SK-N-SH (cell line): ENCODE results near the gene PRSS56.

Experiments
- CHD2 ChIP-seq: fragments of 150-350 bp; IDR thresholded peaks from 2 replicates; pipeline ENCODE4 v1.6.1; 2018; ENCODE audit warnings: low read length; ENCODE audit not compliant: partially characterized antibody
- GABPA ChIP-seq: IDR thresholded peaks from 2 replicates; pipeline ENCODE4 v1.4.0; 2012; ENCODE audit warnings: low read depth, mild to moderate bottlenecking
- GATA2 ChIP-seq: sonication (generic); formaldehyde crosslinking; IDR thresholded peaks from 2 replicates; pipeline ENCODE4 v1.5.0; 2020; ENCODE audit warnings: mild to moderate bottlenecking, missing genetic modification reagents
- POLR2AphosphoS5 ChIP-seq: IDR thresholded peaks from 2 replicates; pipeline ENCODE4 v1.6.1; 2012; ENCODE audit warnings: low read depth, low read length
- SIN3A ChIP-seq: IDR thresholded peaks from 2 replicates; pipeline ENCODE4 v1.6.1; 2012; ENCODE audit warnings: low read depth, mild to moderate bottlenecking, low read length, moderate library complexity, borderline replicate concordance
- TAF1 ChIP-seq: IDR thresholded peaks from 2 replicates; pipeline ENCODE4 v1.6.1; 2012; ENCODE audit warnings: low read depth, mild to moderate bottlenecking, low read length, moderate library complexity, borderline replicate concordance
- TF ChIP-seq, protein P1 (sequence below): fragments of 200-600 bp; sonication (generic); IDR thresholded peaks from 2 replicates; pipeline ENCODE4 v1.6.1; 2017; ENCODE audit warnings: antibody characterized with exemption, mild to moderate bottlenecking, moderate library complexity
- TF ChIP-seq, protein P2 (sequence below): IDR thresholded peaks from 2 replicates; pipeline ENCODE4 v1.4.0; 2012; ENCODE audit warnings: low read depth, borderline replicate concordance
- TF ChIP-seq, protein P3 (sequence below): IDR thresholded peaks from 2 replicates; pipeline ENCODE4 v1.4.0; 2012; ENCODE audit warnings: low read depth

DNA sequence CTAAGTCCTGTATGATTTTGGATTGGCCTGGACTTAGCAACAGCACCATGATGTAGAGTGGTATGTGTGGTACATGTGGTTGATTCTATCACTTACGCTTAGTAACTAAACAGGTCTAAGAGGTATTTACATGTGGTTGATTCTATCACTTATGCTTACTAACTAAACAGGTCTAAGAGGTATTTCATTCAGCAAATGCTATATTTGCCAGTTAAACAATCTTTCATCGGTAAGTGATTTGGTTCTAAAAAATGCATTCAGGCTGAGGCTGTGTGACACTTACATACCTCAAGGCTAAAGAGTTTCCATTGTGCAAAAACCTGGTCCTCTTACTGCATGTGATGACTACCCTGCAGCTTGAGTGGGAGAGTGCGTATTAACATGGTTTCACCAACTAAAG lies 43.4 kb downstream of the PRSS56 start:
- TF ChIP-seq GABPA = no peak
- TF ChIP-seq, protein P1, sequence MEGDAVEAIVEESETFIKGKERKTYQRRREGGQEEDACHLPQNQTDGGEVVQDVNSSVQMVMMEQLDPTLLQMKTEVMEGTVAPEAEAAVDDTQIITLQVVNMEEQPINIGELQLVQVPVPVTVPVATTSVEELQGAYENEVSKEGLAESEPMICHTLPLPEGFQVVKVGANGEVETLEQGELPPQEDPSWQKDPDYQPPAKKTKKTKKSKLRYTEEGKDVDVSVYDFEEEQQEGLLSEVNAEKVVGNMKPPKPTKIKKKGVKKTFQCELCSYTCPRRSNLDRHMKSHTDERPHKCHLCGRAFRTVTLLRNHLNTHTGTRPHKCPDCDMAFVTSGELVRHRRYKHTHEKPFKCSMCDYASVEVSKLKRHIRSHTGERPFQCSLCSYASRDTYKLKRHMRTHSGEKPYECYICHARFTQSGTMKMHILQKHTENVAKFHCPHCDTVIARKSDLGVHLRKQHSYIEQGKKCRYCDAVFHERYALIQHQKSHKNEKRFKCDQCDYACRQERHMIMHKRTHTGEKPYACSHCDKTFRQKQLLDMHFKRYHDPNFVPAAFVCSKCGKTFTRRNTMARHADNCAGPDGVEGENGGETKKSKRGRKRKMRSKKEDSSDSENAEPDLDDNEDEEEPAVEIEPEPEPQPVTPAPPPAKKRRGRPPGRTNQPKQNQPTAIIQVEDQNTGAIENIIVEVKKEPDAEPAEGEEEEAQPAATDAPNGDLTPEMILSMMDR = no peak
- no peak for TF ChIP-seq POLR2AphosphoS5
- TF ChIP-seq, protein P2, sequence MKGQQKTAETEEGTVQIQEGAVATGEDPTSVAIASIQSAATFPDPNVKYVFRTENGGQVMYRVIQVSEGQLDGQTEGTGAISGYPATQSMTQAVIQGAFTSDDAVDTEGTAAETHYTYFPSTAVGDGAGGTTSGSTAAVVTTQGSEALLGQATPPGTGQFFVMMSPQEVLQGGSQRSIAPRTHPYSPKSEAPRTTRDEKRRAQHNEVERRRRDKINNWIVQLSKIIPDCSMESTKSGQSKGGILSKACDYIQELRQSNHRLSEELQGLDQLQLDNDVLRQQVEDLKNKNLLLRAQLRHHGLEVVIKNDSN = no peak
- TF ChIP-seq TAF1 = no peak
- no peak for TF ChIP-seq CHD2
- no peak for TF ChIP-seq GATA2 (CRISPR knock-in tag)
- TF ChIP-seq SIN3A = no peak
- TF ChIP-seq, protein P3, sequence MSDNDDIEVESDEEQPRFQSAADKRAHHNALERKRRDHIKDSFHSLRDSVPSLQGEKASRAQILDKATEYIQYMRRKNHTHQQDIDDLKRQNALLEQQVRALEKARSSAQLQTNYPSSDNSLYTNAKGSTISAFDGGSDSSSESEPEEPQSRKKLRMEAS = no peak
